GM19240 (cell line): ENCODE measurements around the gene MARCKS.
A peak's percentile ranks its signal among the peaks of the same experiment; 100 is the strongest.

Experiments used
- DNase-seq: peaks from one replicate; pipeline ENCODE4 v3.0.0; 2011; ENCODE audit warnings: low spot score; ENCODE audit not compliant: insufficient read length

MARCKS gene

GRCh38 chr6:113856625-113857555, at the start of gene MARCKS:
Gene MARCKS, plus strand, starts transcription at chr6:113857345. Its CDS starts 401 bp downstream, at chr6:113857746.
- peak; percentile 56 for DNase-seq

GRCh38 chr6:113809826-113810225, 47.3 kb upstream of the MARCKS start:
- no peak for DNase-seq

- no peak for DNase-seq
These were observed 44.0 kb upstream of the MARCKS start for GRCh38 chr6:113813142-113813541.

- no peak for DNase-seq
These were observed 38.6 kb upstream of the MARCKS start for GRCh38 chr6:113818578-113818977.

GRCh38 chr6:113819169-113819830, 37.8 kb upstream of the MARCKS start:
- DNase-seq = no peak

- no peak for DNase-seq
These were observed 36.4 kb upstream of the MARCKS start for GRCh38 chr6:113820761-113821160.

- DNase-seq = no peak
These were observed 35.7 kb upstream of the MARCKS start for GRCh38 chr6:113821445-113821844.

- DNase-seq = no peak
These were observed 33.2 kb upstream of the MARCKS start for GRCh38 chr6:113823916-113824315.

GRCh38 chr6:113824411-113824810, 32.7 kb upstream of the MARCKS start:
- no peak for DNase-seq

- DNase-seq = no peak
These were observed 32.3 kb upstream of the MARCKS start for GRCh38 chr6:113824866-113825265.

- DNase-seq = no peak
These were observed 31.4 kb upstream of the MARCKS start for GRCh38 chr6:113825781-113826180.

GRCh38 chr6:113828984-113829695, 28.0 kb upstream of the MARCKS start:
- no peak for DNase-seq

GRCh38 chr6:113829696-113830045, 27.5 kb upstream of the MARCKS start:
- DNase-seq = no peak

GRCh38 chr6:113830140-113830539, 27.0 kb upstream of the MARCKS start:
- DNase-seq = no peak

- DNase-seq = no peak
These were observed 23.6 kb upstream of the MARCKS start for GRCh38 chr6:113833537-113833936.

- DNase-seq = no peak
These were observed 20.0 kb upstream of the MARCKS start for GRCh38 chr6:113837170-113837569.

GRCh38 chr6:113842165-113842564, 15.0 kb upstream of the MARCKS start:
- no peak for DNase-seq

GRCh38 chr6:113843500-113844073, 13.6 kb upstream of the MARCKS start:
- DNase-seq = no peak

GRCh38 chr6:113846577-113846976, 10.6 kb upstream of the MARCKS start:
- DNase-seq = no peak

- DNase-seq = no peak
These were observed 9.7 kb upstream of the MARCKS start for GRCh38 chr6:113847447-113847846.

GRCh38 chr6:113848280-113848679, 8.9 kb upstream of the MARCKS start:
- DNase-seq = no peak

- DNase-seq = no peak
These were observed 8.3 kb upstream of the MARCKS start for GRCh38 chr6:113848811-113849210.
